SU-DHL-6 (cell line): ENCODE measurements around the gene DPY19L1.

Experiments
- EZH2phosphoT487 ChIP-seq: fragments of 200-600 bp; sonication (generic), shearing (Covaris generic); conservative IDR thresholded peaks from 2 replicates; pipeline ENCODE4 v1.6.1; 2018; ENCODE audit warnings: mild to moderate bottlenecking, antibody characterized with exemption, low read length, moderate library complexity, mixed read lengths
- TF ChIP-seq, protein P1 (sequence below): fragments of 200-600 bp; sonication (generic); IDR thresholded peaks from one replicate; pipeline ENCODE4 v1.5.1; 2017; ENCODE audit warnings: antibody characterized with exemption, mild to moderate bottlenecking, low read length, moderate library complexity; ENCODE audit not compliant: insufficient read depth, poor library complexity, severe bottlenecking

DNA sequence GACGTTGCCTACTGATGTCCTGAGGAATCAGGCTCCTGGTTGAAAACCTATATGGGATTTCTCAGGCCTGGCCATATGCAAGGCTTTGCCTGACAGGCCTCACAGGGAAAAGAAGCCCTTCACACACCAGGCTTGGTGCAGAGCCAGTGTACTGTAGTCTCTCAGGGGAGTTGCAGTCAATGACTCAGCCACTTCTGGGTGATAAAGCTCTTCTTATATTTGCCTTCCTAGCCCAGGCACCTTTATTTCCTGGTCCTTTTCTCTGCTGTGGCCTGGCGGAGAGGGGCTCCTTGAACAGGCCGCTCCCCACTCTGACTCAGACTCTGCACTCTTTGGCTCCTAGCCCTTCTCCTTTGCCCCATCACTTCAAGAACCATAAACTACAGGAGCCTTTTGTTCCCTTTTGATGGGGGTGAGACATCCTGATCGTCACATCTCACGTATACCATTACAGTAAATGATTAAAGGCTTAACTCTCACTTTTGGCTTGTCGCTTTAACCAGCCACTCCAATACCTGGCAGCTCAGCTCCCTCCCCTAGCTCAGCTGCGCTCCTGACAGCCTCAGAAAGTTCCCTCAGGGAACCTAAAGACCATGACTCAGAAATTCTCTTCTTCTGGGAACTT is 33.5 kb downstream of the DPY19L1 start:
- TF ChIP-seq, protein P1, sequence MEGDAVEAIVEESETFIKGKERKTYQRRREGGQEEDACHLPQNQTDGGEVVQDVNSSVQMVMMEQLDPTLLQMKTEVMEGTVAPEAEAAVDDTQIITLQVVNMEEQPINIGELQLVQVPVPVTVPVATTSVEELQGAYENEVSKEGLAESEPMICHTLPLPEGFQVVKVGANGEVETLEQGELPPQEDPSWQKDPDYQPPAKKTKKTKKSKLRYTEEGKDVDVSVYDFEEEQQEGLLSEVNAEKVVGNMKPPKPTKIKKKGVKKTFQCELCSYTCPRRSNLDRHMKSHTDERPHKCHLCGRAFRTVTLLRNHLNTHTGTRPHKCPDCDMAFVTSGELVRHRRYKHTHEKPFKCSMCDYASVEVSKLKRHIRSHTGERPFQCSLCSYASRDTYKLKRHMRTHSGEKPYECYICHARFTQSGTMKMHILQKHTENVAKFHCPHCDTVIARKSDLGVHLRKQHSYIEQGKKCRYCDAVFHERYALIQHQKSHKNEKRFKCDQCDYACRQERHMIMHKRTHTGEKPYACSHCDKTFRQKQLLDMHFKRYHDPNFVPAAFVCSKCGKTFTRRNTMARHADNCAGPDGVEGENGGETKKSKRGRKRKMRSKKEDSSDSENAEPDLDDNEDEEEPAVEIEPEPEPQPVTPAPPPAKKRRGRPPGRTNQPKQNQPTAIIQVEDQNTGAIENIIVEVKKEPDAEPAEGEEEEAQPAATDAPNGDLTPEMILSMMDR, result no peak
- no peak for TF ChIP-seq EZH2phosphoT487
